ENCODE measurements around the gene UPF3A.
A peak's percentile ranks its signal among the peaks of the same experiment; 100 is the strongest.

UPF3A gene

GRCh38 chr13:114323349-114323748, 41.9 kb downstream of the UPF3A start:
- Histone ChIP-seq H3K9ac (ENCODE audit: low read length) (no peak overlapping the region), H2BK5ac (ENCODE audit: low read depth, low read length, poor library complexity, severe bottlenecking) (no peak overlapping the region), H3K36me3 (ENCODE audit: control insufficient read depth in 1 of 2, insufficient read depth in 2 of 2, low read depth in 1 of 2, low read length in 2 of 2) (peaks cover 23 to 67% of the 10 kb centered on the region in 2 experiments), H2BK12ac (ENCODE audit: low read length in 2 of 2) (no peak overlapping the region), H3K4me1 (ENCODE audit: control insufficient read depth, insufficient read depth, low read depth, low read length) (peaks cover 6% of the 10 kb centered on the region), H3K4me3 (ENCODE audit: insufficient read depth in 1 of 2, low read depth in 1 of 2, low read length in 2 of 2) (no peak overlapping the region), H2BK15ac (ENCODE audit: low read depth, poor library complexity, severe bottlenecking) (no peak overlapping the region), H3K14ac (ENCODE audit: low read length in 2 of 2) (no peak overlapping the region), H2AK5ac (ENCODE audit: low read length, severe bottlenecking) (no peak overlapping the region), H2AFZ (ENCODE audit: low read depth, low read length) (no peak overlapping the region), H3K79me1 (replicated peaks; ENCODE audit: low read length, poor library complexity, severe bottlenecking) (peaks cover 26% of the 10 kb centered on the region), H3K27ac (ENCODE audit: low read length, poor library complexity, severe bottlenecking) (no peak overlapping the region), H4K8ac (ENCODE audit: low read length) (no peak overlapping the region), H3K4me2 (ENCODE audit: low read length, poor library complexity, severe bottlenecking) (no peak overlapping the region), H3K27me3 (ENCODE audit: control insufficient read depth in 1 of 2, insufficient read depth in 1 of 2, low read length in 2 of 2) (no peaks in the 10 kb centered on the region), H3K23ac (ENCODE audit: low read length in 2 of 2) (no peak overlapping the region), H3K9me3 (ENCODE audit: control insufficient read depth, low read length) (no peaks in the 10 kb centered on the region), H2BK120ac (ENCODE audit: low read depth, low read length) (no peak overlapping the region), H4K91ac (ENCODE audit: low read length) (no peak overlapping the region), H3K18ac (ENCODE audit: low read depth in 1 of 2, low read length in 2 of 2) (no peak overlapping the region), H3K4ac (ENCODE audit: low read depth in 1 of 2, low read length in 2 of 2) (no peak overlapping the region)
- DNase-seq = no peak
- WGBS = 100% methylated on average over 1 of the region's 2 CpGs

GRCh38 chr13:114324334-114324733, 42.9 kb downstream of the UPF3A start:
- Histone ChIP-seq H3K27ac (ENCODE audit: low read length, poor library complexity, severe bottlenecking) (no peak overlapping the region), H2BK120ac (ENCODE audit: low read depth, low read length) (no peak overlapping the region), H3K79me1 (replicated peaks; ENCODE audit: low read length, poor library complexity, severe bottlenecking) (peaks cover 28% of the 10 kb centered on the region), H3K4me1 (ENCODE audit: control insufficient read depth, insufficient read depth, low read depth, low read length) (peaks cover 5% of the 10 kb centered on the region), H2BK5ac (ENCODE audit: low read depth, low read length, poor library complexity, severe bottlenecking) (no peak overlapping the region), H2AFZ (ENCODE audit: low read depth, low read length) (no peak overlapping the region), H4K8ac (ENCODE audit: low read length) (no peak overlapping the region), H4K91ac (ENCODE audit: low read length) (no peak overlapping the region), H3K14ac (ENCODE audit: low read length in 2 of 2) (no peak overlapping the region), H3K23ac (ENCODE audit: low read length in 2 of 2) (no peak overlapping the region), H3K36me3 (ENCODE audit: control insufficient read depth in 1 of 2, insufficient read depth in 2 of 2, low read depth in 1 of 2, low read length in 2 of 2) (peaks cover 23 to 72% of the 10 kb centered on the region in 2 experiments), H2BK12ac (ENCODE audit: low read length in 2 of 2) (no peak overlapping the region), H3K4ac (ENCODE audit: low read depth in 1 of 2, low read length in 2 of 2) (no peak overlapping the region), H2BK15ac (ENCODE audit: low read depth, poor library complexity, severe bottlenecking) (no peak overlapping the region), H3K9me3 (ENCODE audit: control insufficient read depth, low read length) (no peaks in the 10 kb centered on the region), H3K4me2 (ENCODE audit: low read length, poor library complexity, severe bottlenecking) (no peak overlapping the region), H2AK5ac (ENCODE audit: low read length, severe bottlenecking) (no peak overlapping the region), H3K27me3 (ENCODE audit: control insufficient read depth in 1 of 2, insufficient read depth in 1 of 2, low read length in 2 of 2) (no peaks in the 10 kb centered on the region), H3K9ac (ENCODE audit: low read length) (no peak overlapping the region), H3K18ac (ENCODE audit: low read depth in 1 of 2, low read length in 2 of 2) (no peak overlapping the region), H3K4me3 (ENCODE audit: insufficient read depth in 1 of 2, low read depth in 1 of 2, low read length in 2 of 2) (no peak overlapping the region)
- 78% methylated on average over 4 of the region's 4 CpGs for WGBS
- DNase-seq = no peak

GRCh38 chr13:114325729-114326128, 44.3 kb downstream of the UPF3A start:
- DNase-seq = no peak
- no peak overlapping the region for H2AFZ ChIP-seq (ENCODE audit: low read depth, low read length)
- no peak overlapping the region for H2AK5ac ChIP-seq (ENCODE audit: low read length, severe bottlenecking)
- no peak overlapping the region for H4K8ac ChIP-seq (ENCODE audit: low read length)
- H4K91ac ChIP-seq (ENCODE audit: low read length) = no peak overlapping the region
- no peak overlapping the region for H2BK15ac ChIP-seq (ENCODE audit: low read depth, poor library complexity, severe bottlenecking)
- no peak overlapping the region for H3K14ac ChIP-seq (ENCODE audit: low read length in 2 of 2)
- H3K79me1 ChIP-seq (replicated peaks; ENCODE audit: low read length, poor library complexity, severe bottlenecking) = peaks cover 24% of the 10 kb centered on the region
- peaks cover 23 to 67% of the 10 kb centered on the region in 2 experiments for H3K36me3 ChIP-seq (ENCODE audit: control insufficient read depth in 1 of 2, insufficient read depth in 2 of 2, low read depth in 1 of 2, low read length in 2 of 2)
- H3K4me2 ChIP-seq (ENCODE audit: low read length, poor library complexity, severe bottlenecking) = no peak overlapping the region
- no peak overlapping the region for H3K9ac ChIP-seq (ENCODE audit: low read length)
- no peaks in the 10 kb centered on the region for H3K27me3 ChIP-seq (ENCODE audit: control insufficient read depth in 1 of 2, insufficient read depth in 1 of 2, low read length in 2 of 2)
- no peak overlapping the region for H2BK120ac ChIP-seq (ENCODE audit: low read depth, low read length)
- 98% methylated on average over 3 of the region's 3 CpGs for WGBS
- H3K4me1 ChIP-seq (ENCODE audit: control insufficient read depth, insufficient read depth, low read depth, low read length) = no peaks in the 10 kb centered on the region
- H3K23ac ChIP-seq (ENCODE audit: low read length in 2 of 2) = no peak overlapping the region
- H3K27ac ChIP-seq (ENCODE audit: low read length, poor library complexity, severe bottlenecking) = no peak overlapping the region
- H3K4ac ChIP-seq (ENCODE audit: low read depth in 1 of 2, low read length in 2 of 2) = no peak overlapping the region
- no peak overlapping the region for H3K18ac ChIP-seq (ENCODE audit: low read depth in 1 of 2, low read length in 2 of 2)
- no peaks in the 10 kb centered on the region for H3K9me3 ChIP-seq (ENCODE audit: control insufficient read depth, low read length)
- no peak overlapping the region for H2BK5ac ChIP-seq (ENCODE audit: low read depth, low read length, poor library complexity, severe bottlenecking)
- no peak overlapping the region for H2BK12ac ChIP-seq (ENCODE audit: low read length in 2 of 2)
- H3K4me3 ChIP-seq (ENCODE audit: insufficient read depth in 1 of 2, low read depth in 1 of 2, low read length in 2 of 2) = no peak overlapping the region

GRCh38 chr13:114328034-114328433, 46.6 kb downstream of the UPF3A start:
- Histone ChIP-seq H3K14ac (ENCODE audit: low read length in 2 of 2) (no peak overlapping the region), H3K4ac (ENCODE audit: low read depth in 1 of 2, low read length in 2 of 2) (no peak overlapping the region), H2BK5ac (ENCODE audit: low read depth, low read length, poor library complexity, severe bottlenecking) (no peak overlapping the region), H2AFZ (ENCODE audit: low read depth, low read length) (no peak overlapping the region), H3K4me3 (ENCODE audit: insufficient read depth in 1 of 2, low read depth in 1 of 2, low read length in 2 of 2) (no peak overlapping the region), H2AK5ac (ENCODE audit: low read length, severe bottlenecking) (no peak overlapping the region), H3K23ac (ENCODE audit: low read length in 2 of 2) (no peak overlapping the region), H3K4me2 (ENCODE audit: low read length, poor library complexity, severe bottlenecking) (no peak overlapping the region), H2BK120ac (ENCODE audit: low read depth, low read length) (no peak overlapping the region), H4K91ac (ENCODE audit: low read length) (no peak overlapping the region), H3K9me3 (ENCODE audit: control insufficient read depth, low read length) (no peaks in the 10 kb centered on the region), H3K27ac (ENCODE audit: low read length, poor library complexity, severe bottlenecking) (no peak overlapping the region), H3K36me3 (ENCODE audit: control insufficient read depth in 1 of 2, insufficient read depth in 2 of 2, low read depth in 1 of 2, low read length in 2 of 2) (peaks cover 20 to 46% of the 10 kb centered on the region in 2 experiments), H3K4me1 (ENCODE audit: control insufficient read depth, insufficient read depth, low read depth, low read length) (no peaks in the 10 kb centered on the region), H3K18ac (ENCODE audit: low read depth in 1 of 2, low read length in 2 of 2) (no peak overlapping the region), H4K8ac (ENCODE audit: low read length) (no peak overlapping the region), H2BK12ac (ENCODE audit: low read length in 2 of 2) (no peak overlapping the region), H3K9ac (ENCODE audit: low read length) (no peak overlapping the region), H3K27me3 (ENCODE audit: control insufficient read depth in 1 of 2, insufficient read depth in 1 of 2, low read length in 2 of 2) (no peaks in the 10 kb centered on the region), H3K79me1 (replicated peaks; ENCODE audit: low read length, poor library complexity, severe bottlenecking) (peaks cover 19% of the 10 kb centered on the region), H2BK15ac (ENCODE audit: low read depth, poor library complexity, severe bottlenecking) (peak overlapping the region; percentile 13)
- no peak for DNase-seq
- WGBS = 91% methylated on average over 6 of the region's 6 CpGs

Measured in mesenchymal stem cell (in vitro differentiated cells and primary cell).